Fibroblast of pulmonary artery (primary cell): ENCODE results near the gene TAB2.

ENCODE experiments used
- DNase-seq: peaks from one replicate; pipeline ENCODE4 v3.0.0-alpha.2; 2010; ENCODE audit warnings: low read depth
- H3K4me3 ChIP-seq: replicated peaks from 2 replicates; pipeline ENCODE4 v1.5.1; 2011; ENCODE audit warnings: low read depth, mild to moderate bottlenecking, control low read depth, low read length, moderate library complexity
- TF ChIP-seq, protein P1 (sequence below): IDR thresholded peaks from 2 replicates; pipeline ENCODE4 v1.5.1; 2011; ENCODE audit warnings: mild to moderate bottlenecking, control low read depth, low read length, inconsistent platforms; ENCODE audit errors: missing control alignments

The TAB2 gene

DNA sequence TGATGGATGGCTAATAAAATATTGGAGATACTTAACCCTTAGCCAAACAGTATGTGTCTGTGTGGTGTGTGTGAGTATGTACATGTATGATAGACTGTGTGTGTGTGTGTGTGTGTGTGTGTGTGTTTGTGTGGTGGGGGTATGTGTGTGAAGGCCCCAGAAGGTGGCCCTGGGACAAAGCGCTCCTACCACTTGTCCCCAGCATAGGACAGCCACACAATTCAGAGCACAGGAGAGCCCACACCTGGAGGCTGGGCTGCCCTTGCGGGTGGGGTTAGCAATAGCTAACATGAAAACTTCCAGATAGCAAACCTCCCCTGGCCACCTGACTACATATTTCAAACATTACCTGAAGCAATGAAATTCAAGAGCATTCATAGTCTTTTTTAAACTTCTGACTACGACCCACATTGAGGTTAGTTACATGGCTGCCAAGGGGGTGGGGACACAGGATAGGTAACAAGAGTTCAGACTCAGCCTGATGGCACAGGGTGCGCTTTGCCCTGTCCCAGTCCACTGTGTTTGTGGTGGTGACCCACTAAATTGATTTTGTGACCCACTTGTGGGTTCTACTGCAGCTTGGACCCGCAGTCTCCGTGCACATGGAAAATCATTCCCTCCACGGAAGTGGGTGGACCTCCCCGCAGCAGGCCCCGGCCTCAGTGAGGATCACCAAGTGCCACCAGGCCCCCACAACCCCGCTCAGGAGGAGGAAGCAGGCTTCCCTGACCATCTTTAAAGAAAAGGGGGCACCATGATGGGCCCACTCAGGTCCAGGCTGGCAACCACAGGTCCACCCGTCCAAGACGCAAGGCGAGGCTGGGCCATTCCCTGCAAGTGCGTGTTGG lies 132.5 kb downstream of the TAB2 start:
- TF ChIP-seq, protein P1, sequence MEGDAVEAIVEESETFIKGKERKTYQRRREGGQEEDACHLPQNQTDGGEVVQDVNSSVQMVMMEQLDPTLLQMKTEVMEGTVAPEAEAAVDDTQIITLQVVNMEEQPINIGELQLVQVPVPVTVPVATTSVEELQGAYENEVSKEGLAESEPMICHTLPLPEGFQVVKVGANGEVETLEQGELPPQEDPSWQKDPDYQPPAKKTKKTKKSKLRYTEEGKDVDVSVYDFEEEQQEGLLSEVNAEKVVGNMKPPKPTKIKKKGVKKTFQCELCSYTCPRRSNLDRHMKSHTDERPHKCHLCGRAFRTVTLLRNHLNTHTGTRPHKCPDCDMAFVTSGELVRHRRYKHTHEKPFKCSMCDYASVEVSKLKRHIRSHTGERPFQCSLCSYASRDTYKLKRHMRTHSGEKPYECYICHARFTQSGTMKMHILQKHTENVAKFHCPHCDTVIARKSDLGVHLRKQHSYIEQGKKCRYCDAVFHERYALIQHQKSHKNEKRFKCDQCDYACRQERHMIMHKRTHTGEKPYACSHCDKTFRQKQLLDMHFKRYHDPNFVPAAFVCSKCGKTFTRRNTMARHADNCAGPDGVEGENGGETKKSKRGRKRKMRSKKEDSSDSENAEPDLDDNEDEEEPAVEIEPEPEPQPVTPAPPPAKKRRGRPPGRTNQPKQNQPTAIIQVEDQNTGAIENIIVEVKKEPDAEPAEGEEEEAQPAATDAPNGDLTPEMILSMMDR: no peak
- no peak overlapping the region for H3K4me3 ChIP-seq
- no peak for DNase-seq

DNA sequence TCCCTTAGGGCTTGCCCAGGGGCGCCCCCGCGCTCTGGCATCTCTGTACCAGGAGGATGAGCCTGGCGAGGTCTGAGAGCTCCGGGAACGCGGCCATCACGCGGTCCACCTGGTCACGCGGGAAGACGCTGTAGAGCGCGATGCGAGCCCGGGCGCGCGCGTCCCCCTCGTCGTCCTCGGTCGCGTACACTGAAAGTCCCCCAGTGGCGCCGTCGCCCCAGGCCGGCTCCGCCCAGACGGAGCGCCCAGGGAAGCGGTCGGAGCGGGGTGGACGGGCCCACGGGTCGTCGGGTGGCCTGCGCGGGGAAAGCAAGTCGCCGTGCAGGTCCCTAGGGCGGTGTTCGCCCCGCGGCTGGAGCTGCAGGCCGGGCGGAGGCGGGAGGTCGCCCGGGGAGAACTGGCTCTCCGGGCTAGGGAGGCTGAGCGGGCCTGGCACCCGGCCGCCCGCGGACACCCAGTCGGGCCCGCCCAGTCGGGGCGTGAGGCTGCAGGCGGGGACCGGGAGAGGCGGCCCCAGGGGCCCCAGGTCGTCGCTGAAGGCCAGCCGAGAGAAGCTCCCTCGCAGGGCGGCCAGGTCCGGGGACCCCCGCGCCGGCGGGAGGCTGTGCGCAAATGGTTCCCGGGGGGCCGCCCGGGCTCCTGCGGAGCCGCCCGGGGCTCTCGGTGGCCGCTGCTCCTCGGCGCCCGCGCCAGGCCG lies 133.3 kb downstream of the TAB2 start:
- peak overlapping the region; percentile 25 for H3K4me3 ChIP-seq
- DNase-seq: no peak
- TF ChIP-seq, protein P1: no peak

DNA sequence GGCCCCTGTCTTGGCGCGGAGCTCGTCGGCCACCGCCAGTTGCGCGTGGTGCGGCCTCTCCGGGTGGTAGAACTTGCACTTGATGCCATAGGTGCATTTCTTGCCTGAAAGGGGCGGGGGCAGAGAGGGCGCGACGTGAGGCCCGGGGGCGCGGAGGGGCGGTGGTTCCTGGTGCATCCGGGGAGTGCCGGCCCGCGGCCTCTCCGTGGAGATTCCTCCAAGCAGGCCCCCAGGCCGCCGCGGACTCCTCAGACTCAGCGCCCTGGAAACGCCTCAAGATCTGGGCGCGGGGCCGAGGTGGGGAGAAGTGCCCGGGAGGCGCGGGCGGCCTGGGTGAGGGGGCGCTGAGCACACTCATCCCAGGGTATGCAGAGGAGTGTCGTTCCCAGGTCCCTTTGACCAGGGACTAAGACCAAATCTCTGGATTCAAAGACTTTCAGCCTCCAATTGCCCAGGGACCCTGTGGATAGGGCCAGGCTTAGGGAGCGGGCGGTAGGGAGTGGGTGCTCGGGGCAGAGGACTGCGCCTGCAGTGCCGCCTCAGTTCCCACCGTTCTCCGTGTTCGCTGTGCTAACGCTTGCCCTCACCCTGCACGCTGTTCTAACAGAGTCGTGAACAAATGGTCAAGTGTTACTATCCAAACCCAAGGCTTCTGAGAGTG lies 134.0 kb downstream of the TAB2 start:
- no peak for DNase-seq
- TF ChIP-seq, protein P1: no peak
- H3K4me3 ChIP-seq: no peak overlapping the region

DNA sequence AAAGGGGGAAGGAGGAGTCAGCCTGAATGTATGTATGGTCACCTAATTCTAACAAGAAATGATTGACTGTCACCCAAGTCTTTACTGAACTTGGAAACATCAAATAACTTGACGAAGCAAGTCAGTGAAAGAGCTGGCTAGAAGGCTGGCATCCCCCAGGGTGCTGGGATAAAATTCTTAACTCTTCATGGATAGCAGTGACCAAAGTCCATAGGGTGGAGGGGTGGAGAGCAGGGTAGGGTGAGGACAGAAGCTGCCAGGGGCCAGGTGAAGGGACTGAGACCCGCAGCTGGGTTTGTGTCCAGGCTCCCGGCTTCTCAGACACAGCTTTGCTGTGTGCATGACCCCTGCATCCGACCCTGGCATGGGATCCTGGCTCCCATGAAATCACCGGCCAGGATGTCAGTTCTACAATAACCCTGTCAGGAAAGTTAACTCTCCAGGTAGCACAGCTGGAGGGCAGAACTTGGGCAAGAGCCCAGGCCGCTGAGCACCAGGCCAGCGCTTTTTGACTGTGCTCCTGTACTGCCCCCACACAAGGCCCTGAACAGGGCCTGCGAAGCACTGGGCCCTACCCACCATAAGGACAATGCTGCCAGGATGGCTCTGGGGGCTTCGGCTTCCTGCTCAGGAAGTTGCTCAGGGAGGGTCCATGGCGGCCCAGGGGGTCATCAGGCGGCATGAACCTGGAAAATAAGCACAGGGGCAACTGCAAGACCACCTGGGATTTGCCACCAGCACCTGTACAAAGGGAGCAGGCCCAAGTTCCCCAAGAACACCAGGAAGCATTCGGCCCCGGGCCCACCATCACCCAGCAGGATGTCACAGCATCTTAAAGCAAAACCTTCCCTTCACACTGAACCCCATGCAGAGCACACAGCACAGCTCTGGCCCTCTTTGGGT lies 134.8 kb downstream of the TAB2 start:
- TF ChIP-seq, protein P1: no peak

DNA sequence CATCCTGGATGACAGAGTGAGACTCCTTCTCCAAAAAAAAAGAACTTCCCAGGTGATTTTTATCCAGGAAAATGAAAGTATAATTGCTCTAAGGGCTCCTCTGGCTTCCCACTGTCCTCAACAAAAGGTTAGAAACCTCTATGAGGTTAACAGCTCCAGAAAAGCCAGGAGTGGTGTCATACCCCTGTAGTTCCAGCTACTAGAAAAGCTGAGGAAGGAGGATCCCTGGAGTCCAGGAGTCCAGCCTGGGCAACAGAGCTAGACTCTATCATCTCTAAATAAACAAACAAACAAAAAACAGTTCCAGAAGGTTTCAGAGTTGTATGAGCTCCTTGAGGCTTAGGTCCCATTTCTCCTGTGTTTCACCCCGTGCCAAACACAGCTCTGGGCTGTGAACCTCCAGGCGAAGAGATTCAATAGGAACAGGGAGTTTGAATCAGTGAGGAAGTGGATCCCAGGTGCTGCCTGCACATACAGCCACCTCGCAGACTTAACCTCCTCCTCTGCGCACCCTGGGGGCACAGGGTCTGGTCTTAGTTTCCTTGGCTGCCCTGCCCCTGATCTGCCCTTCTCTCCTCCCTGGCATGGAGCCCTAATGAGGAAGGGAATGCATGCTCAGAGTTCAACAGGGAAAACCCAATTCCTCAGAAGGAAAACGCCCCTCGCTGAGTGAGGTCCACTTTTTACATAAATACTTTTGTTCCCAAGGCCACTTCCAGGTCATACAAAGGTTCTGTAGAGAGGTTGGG lies 136.3 kb downstream of the TAB2 start:
- TF ChIP-seq, protein P1: no peak
- DNase-seq: no peak
- no peak overlapping the region for H3K4me3 ChIP-seq

More for the DNA sequence above, 134.8 kb downstream of the TAB2 start:
- DNase-seq: no peak
- H3K4me3 ChIP-seq: no peak overlapping the region
